Neutrophil (primary cell): ENCODE measurements around the gene INSYN1.

Source experiments
- H3K27ac ChIP-seq: fragments of 200-600 bp; sonication (generic); 2 replicates; pipeline ENCODE4 v1.5.1; 2016; ENCODE audit warnings: mild to moderate bottlenecking, moderate library complexity
- H3K27me3 ChIP-seq: fragments of 200-600 bp; sonication (generic); 2 replicates; pipeline ENCODE4 v1.6.0; 2016; ENCODE audit warnings: mild to moderate bottlenecking
- H3K36me3 ChIP-seq: fragments of 200-600 bp; sonication (generic); 2 replicates; pipeline ENCODE4 v1.5.1; 2017
- H3K4me1 ChIP-seq, 2 experiments: fragments of 200-600 bp in 1 of 2; sonication (generic) in 1 of 2; 1 replicate in 1 of 2; 2 replicates in 1 of 2; pipeline versions ENCODE4 v1.5.1 to v1.6.1; 2013 to 2016; ENCODE audit warnings: low read depth in 1 of 2, low read length in 1 of 2, mild to moderate bottlenecking in 1 of 2, moderate library complexity in 1 of 2; ENCODE audit not compliant: control insufficient read depth in 1 of 2, insufficient read depth in 1 of 2
- H3K4me3 ChIP-seq, 2 experiments: fragments of 200-600 bp in 1 of 2; sonication (generic) in 1 of 2; 1 replicate in 1 of 2; 2 replicates in 1 of 2; pipeline ENCODE4 v1.5.1; 2013 to 2016; ENCODE audit warnings: low read depth in 1 of 2, low read length in 1 of 2, mild to moderate bottlenecking in 1 of 2, moderate library complexity in 1 of 2
- H3K9me3 ChIP-seq: fragments of 200-600 bp; sonication (generic); 2 replicates; pipeline ENCODE4 v1.5.1; 2016
- TF ChIP-seq, protein P1 (sequence below): fragments of 200-600 bp; sonication (generic); IDR thresholded peaks from 2 replicates; pipeline ENCODE4 v1.5.1; 2016; ENCODE audit warnings: antibody characterized with exemption

The INSYN1 gene

DNA sequence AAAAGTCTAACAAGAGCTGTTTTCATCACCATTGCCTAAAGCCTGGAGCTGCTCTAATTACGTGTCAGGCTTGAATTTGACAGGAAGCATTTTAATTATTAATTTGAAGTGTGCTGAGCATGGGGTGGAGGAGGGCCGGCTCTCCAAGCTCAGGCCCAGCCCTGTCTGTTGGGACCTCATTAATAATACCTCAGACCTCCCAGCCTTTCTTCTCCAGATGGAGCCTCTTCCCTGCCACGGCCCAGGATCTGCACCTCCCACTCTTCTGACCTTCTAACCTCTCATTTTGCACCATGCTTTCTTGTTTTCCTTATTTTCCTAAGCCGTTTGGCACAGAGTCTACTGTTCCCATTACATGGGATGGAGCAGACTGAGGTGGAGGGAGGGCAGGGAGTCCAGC is 30.0 kb downstream of the INSYN1 start:
- Histone ChIP-seq H3K9me3 (no peaks in the 10 kb centered on the region), H3K4me1 (peaks cover 0 to 4% of the 10 kb centered on the region in 2 experiments), H3K36me3 (no peaks in the 10 kb centered on the region), H3K27ac (no peak overlapping the region), H3K4me3 (no peak overlapping the region), H3K27me3 (peaks cover 40% of the 10 kb centered on the region)
- TF ChIP-seq, protein P1, sequence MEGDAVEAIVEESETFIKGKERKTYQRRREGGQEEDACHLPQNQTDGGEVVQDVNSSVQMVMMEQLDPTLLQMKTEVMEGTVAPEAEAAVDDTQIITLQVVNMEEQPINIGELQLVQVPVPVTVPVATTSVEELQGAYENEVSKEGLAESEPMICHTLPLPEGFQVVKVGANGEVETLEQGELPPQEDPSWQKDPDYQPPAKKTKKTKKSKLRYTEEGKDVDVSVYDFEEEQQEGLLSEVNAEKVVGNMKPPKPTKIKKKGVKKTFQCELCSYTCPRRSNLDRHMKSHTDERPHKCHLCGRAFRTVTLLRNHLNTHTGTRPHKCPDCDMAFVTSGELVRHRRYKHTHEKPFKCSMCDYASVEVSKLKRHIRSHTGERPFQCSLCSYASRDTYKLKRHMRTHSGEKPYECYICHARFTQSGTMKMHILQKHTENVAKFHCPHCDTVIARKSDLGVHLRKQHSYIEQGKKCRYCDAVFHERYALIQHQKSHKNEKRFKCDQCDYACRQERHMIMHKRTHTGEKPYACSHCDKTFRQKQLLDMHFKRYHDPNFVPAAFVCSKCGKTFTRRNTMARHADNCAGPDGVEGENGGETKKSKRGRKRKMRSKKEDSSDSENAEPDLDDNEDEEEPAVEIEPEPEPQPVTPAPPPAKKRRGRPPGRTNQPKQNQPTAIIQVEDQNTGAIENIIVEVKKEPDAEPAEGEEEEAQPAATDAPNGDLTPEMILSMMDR: no peak

DNA sequence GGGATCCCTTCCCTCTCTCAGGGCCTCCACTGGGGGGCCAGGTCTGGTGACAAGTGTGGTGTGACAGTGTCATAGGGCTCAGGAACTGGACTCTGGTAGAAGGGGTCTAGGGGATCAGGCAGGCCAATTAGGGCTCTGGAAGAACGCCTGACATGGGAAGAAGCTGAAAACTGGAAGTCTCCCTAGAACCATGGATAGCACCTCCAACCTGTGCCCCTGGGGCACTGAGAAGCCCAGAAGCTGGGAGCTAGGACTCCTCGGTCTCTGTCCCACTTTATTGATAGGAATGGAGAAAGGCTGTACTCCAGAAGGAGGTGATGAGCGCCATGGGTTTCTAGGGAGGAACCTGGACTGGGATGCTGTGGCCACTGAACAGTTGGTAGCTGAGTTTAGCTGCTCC is 30.7 kb downstream of the INSYN1 start:
- H3K4me1 ChIP-seq: peaks cover 0 to 4% of the 10 kb centered on the region in 2 experiments
- H3K27me3 ChIP-seq: peaks cover 43% of the 10 kb centered on the region
- H3K27ac ChIP-seq: no peak overlapping the region
- H3K9me3 ChIP-seq: no peaks in the 10 kb centered on the region
- no peak overlapping the region for H3K4me3 ChIP-seq
- H3K36me3 ChIP-seq: no peaks in the 10 kb centered on the region
- TF ChIP-seq, protein P1: no peak

DNA sequence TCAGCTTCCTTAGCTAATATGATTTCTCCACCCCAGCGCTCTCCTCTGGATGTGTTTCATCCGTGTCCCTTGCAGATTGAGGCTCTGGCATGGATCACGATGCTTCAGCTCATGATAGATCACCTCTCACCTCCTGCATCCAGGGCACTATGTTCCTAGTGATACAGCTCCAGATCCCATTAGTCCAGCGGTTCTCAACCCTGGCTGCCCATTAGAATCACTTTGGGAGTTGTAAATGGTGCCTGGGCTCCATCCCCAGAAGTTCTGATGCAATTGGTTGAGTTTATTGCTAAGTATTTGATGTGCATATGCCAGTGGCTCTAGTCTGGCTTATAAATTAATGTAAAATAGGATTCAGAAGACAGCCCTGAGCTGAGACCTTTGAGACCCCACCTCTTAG is 34.5 kb downstream of the INSYN1 start:
- no peak overlapping the region for H3K27ac ChIP-seq
- no peaks in the 10 kb centered on the region for H3K9me3 ChIP-seq
- peaks cover 35% of the 10 kb centered on the region for H3K27me3 ChIP-seq
- H3K4me3 ChIP-seq: no peak overlapping the region
- H3K4me1 ChIP-seq: peaks cover 0 to 4% of the 10 kb centered on the region in 2 experiments
- TF ChIP-seq, protein P1: no peak
- no peaks in the 10 kb centered on the region for H3K36me3 ChIP-seq

DNA sequence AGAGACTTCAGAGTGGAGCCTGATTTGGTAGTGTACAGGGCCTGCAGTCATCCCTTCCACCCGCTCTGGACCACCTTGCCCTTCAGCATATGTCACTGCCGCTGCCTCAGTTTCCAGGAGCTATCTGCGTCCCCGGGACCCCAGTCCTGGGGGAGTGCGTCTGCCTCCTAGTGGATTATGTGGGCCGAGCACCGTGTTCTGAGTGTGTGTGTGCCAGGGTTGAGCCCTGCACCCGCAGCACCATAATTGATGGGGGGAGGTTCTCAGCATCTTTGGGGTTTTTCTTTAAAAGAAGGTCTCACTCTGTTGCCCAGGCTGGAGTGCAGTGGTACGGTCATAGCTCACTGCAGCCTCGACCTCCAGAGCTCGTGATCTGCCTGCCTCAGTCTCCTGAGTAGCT is 35.3 kb downstream of the INSYN1 start:
- peaks cover 35% of the 10 kb centered on the region for H3K27me3 ChIP-seq
- no peak overlapping the region for H3K27ac ChIP-seq

GRCh38 chr15:73717206-73717605 is 35.9 kb downstream of the INSYN1 start:
- no peak overlapping the region for H3K4me3 ChIP-seq
- H3K27ac ChIP-seq: no peak overlapping the region
- H3K9me3 ChIP-seq: no peaks in the 10 kb centered on the region
- H3K27me3 ChIP-seq: peaks cover 35% of the 10 kb centered on the region
- H3K36me3 ChIP-seq: no peaks in the 10 kb centered on the region
- peaks cover 3 to 4% of the 10 kb centered on the region in 2 experiments for H3K4me1 ChIP-seq
- TF ChIP-seq, protein P1: no peak

More for the DNA sequence above, 35.3 kb downstream of the INSYN1 start:
- TF ChIP-seq, protein P1: no peak
- Histone ChIP-seq H3K36me3 (no peaks in the 10 kb centered on the region), H3K9me3 (no peaks in the 10 kb centered on the region), H3K4me3 (no peak overlapping the region), H3K4me1 (peaks cover 0 to 4% of the 10 kb centered on the region in 2 experiments)

- Histone ChIP-seq H3K27ac (no peak overlapping the region), H3K4me1 (peaks cover 7 to 10% of the 10 kb centered on the region in 2 experiments), H3K9me3 (no peaks in the 10 kb centered on the region), H3K36me3 (no peaks in the 10 kb centered on the region), H3K4me3 (no peak overlapping the region), H3K27me3 (peaks cover 33% of the 10 kb centered on the region)
- TF ChIP-seq, protein P1: no peak
These were observed 36.7 kb downstream of the INSYN1 start for GRCh38 chr15:73716417-73716816.
